SK-N-MC (cell line): ENCODE results near the gene PET100.

Source experiments
- EZH2 ChIP-seq: fragments of 200-600 bp; sonication (generic); IDR thresholded peaks from one replicate; pipeline ENCODE4 v1.6.1; 2017; ENCODE audit warnings: antibody characterized with exemption
- POLR2AphosphoS5 ChIP-seq: IDR thresholded peaks from 2 replicates; pipeline ENCODE4 v1.6.1; 2012; ENCODE audit warnings: mild to moderate bottlenecking, low read depth, low read length, borderline replicate concordance

- TF ChIP-seq POLR2AphosphoS5 (no peak), EZH2 (no peak)
These were observed 34.0 kb upstream of the PET100 start, which contains the start of gene CAMSAP3 for GRCh38 chr19:7595466-7596133.
